ENCODE results near the gene RGS13.

- TF ChIP-seq ELF4 (IDR thresholded peaks at IDR 0.05): no peak
- TF ChIP-seq FOXK2 (IDR thresholded peaks at IDR 0.05): no peak
- no peak for TF ChIP-seq FOXA1 (IDR thresholded peaks at IDR 0.05)
- TF ChIP-seq SP1 (IDR thresholded peaks at IDR 0.05): no peak
These were observed 15.8 kb upstream of the RGS13 start for GRCh38 chr1:192620071-192620635.

All from HEK293T (cell line).